GM19372 (cell line): ENCODE data around the gene CHPF2.

ENCODE experiments used
- ATAC-seq: cut with Tn5 transposase; IDR thresholded peaks from one replicate; pipeline ENCODE4 v1.9.1; 2021; ENCODE audit warnings: mild to moderate bottlenecking, low read depth, moderate library complexity; ENCODE audit not compliant: unreplicated experiment

Gene CHPF2

GRCh38 chr7:151244841-151245346 is 12.6 kb downstream of the CHPF2 start:
- no peak for ATAC-seq

GRCh38 chr7:151245360-151246101 is 13.2 kb downstream of the CHPF2 start:
- ATAC-seq: no peak

- ATAC-seq: no peak
These were observed 14.0 kb downstream of the CHPF2 start for GRCh38 chr7:151246102-151246850.

GRCh38 chr7:151246851-151247580 is 14.7 kb downstream of the CHPF2 start:
- ATAC-seq: no peak

GRCh38 chr7:151247611-151248345 is 15.5 kb downstream of the CHPF2 start:
- no peak for ATAC-seq

- ATAC-seq: no peak
These were observed 16.2 kb downstream of the CHPF2 start, which contains the start of gene SMARCD3 for GRCh38 chr7:151248346-151249033. TSS of gene SMARCD3 (minus strand) at chr7:151248694. CDS start at chr7:151248562, 132 bp downstream.

- no peak for ATAC-seq
These were observed 16.9 kb downstream of the CHPF2 start for GRCh38 chr7:151249034-151249731.

- no peak for ATAC-seq
These were observed 17.4 kb downstream of the CHPF2 start for GRCh38 chr7:151249732-151250072.

GRCh38 chr7:151250181-151251132 is 18.2 kb downstream of the CHPF2 start:
- ATAC-seq: no peak

- no peak for ATAC-seq
These were observed 19.0 kb downstream of the CHPF2 start for GRCh38 chr7:151251328-151251688.

GRCh38 chr7:151251689-151252560 is 19.6 kb downstream of the CHPF2 start:
- ATAC-seq: no peak

- ATAC-seq: no peak
These were observed 20.2 kb downstream of the CHPF2 start for GRCh38 chr7:151252561-151252835.

- no peak for ATAC-seq
These were observed 20.9 kb downstream of the CHPF2 start for GRCh38 chr7:151252961-151253711.

- no peak for ATAC-seq
These were observed 22.0 kb downstream of the CHPF2 start for GRCh38 chr7:151254316-151254715.

GRCh38 chr7:151254851-151255250 is 22.6 kb downstream of the CHPF2 start:
- no peak for ATAC-seq

GRCh38 chr7:151255390-151255789 is 23.1 kb downstream of the CHPF2 start:
- ATAC-seq: no peak
